HG03342 (cell line): ENCODE measurements around the gene CFD.
"Not testable (repeated sequence)": the region's sequence is repeated elsewhere in the genome, so short reads cannot be mapped to it uniquely, and the experiment has no call there.

ENCODE experiments used
- ATAC-seq: cut with Tn5 transposase; IDR thresholded peaks from one replicate; pipeline ENCODE4 v1.9.1; 2021; ENCODE audit warnings: mild to moderate bottlenecking, moderate library complexity; ENCODE audit not compliant: unreplicated experiment

CFD gene

DNA sequence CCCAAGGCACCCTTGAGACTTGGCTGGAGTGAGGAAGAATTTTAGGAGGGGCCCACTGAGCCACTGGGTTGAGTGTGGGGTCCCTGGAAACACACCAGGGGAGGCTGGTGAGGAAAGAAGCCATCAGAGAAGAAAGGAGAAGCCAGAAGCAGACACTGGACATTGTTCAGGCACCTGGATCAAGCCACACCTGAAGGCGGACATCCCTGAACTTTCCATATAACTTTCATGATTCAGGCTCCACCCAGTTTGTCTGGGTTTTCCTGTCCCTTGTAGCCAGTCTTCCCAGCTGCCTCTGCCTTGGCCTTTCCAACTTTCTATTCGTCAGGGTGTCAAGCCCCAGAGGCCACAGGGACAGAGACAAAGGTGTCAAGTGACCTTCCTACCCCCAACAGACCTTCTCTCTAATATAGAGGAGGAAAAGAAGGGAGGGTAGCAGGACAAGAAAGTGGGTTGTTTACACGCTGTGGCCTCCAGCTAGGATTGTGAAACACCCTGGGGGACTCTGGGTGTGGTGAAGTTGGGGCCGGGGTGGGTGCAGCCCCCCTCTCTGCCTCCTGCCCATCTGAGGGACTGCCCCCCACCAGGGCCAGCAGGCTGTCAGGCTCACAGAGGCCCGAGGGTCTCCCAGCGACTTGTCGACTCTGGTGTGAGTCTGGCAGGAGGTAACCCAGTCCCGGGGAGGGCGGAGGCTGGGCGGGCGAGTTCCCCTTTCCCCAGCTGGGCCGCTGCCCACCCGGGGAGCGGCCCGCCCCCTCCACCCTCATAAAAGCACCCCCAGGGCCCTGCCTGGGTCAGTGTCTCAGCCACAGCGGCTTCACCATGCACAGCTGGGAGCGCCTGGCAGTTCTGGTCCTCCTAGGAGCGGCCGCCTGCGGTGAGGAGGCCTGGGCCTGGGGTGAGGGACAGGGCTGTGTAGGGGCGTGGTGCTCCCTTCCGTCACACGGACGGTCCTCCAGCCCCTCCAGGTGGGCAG is at the start of gene CFD:
Gene CFD (plus strand): TSS at position 797 of the 976 bp plus-strand sequence. CDS start 26 bp downstream, at position 823.
- no peak for ATAC-seq

DNA sequence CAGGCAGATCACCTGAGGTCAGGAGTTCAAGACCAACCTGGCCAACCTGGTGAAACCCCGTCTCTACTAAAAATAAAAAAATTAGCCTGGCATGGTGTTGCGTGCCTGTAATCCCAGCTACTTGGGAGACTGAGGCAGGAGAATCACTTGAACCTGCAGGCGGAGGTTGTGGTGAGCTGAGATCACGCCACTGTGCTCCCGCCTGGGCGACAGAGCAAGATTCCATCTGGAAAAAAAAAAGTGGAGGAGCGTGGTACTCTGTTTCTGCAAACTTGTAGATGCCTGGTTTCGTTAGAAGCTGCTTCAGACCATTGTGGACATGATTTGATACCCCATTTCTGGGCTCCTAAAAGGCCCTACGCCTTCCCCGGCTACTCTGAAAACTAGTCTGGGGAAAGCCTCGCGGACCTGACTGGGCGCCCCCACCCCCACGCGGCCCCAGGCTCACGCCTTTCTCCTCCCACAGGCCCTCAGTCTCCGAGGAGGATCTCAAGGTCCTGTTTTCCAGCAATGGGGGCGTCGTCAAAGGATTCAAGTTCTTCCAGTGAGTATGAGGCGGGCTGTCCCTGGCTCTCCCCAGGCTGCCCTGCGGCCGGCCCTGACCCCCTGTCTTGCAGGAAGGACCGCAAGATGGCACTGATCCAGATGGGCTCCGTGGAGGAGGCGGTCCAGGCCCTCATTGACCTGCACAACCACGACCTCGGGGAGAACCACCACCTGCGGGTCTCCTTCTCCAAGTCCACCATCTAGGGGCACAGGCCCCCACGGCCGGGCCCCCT is 49.2 kb upstream of the CFD start:
- ATAC-seq = no peak

DNA sequence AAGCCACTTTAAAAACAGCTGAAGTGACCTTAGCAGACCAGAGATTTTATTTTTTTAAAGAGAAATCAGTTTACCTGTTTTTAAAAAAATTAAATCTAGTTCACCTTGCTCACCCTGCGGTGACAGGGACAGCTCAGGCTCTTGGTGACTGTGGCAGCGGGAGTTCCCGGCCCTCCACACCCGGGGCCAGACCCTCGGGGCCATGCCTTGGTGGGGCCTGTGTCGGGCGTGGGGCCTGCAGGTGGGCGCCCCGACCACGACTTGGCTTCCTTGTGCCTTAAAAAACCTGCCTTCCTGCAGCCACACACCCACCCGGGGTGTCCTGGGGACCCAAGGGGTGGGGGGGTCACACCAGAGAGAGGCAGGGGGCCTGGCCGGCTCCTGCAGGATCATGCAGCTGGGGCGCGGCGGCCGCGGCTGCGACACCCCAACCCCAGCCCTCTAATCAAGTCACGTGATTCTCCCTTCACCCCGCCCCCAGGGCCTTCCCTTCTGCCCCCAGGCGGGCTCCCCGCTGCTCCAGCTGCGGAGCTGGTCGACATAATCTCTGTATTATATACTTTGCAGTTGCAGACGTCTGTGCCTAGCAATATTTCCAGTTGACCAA is 48.5 kb upstream of the CFD start:
- ATAC-seq = no peak

DNA sequence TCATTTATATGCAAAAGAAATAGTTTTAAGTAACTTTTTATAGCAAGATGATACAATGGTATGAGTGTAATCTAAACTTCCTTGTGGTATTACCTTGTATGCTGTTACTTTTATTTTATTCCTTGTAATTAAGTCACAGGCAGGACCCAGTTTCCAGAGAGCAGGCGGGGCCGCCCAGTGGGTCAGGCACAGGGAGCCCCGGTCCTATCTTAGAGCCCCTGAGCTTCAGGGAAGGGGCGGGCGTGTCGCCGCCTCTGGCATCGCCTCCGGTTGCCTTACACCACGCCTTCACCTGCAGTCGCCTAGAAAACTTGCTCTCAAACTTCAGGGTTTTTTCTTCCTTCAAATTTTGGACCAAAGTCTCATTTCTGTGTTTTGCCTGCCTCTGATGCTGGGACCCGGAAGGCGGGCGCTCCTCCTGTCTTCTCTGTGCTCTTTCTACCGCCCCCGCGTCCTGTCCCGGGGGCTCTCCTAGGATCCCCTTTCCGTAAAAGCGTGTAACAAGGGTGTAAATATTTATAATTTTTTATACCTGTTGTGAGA is 47.9 kb upstream of the CFD start:
- ATAC-seq = no peak

DNA sequence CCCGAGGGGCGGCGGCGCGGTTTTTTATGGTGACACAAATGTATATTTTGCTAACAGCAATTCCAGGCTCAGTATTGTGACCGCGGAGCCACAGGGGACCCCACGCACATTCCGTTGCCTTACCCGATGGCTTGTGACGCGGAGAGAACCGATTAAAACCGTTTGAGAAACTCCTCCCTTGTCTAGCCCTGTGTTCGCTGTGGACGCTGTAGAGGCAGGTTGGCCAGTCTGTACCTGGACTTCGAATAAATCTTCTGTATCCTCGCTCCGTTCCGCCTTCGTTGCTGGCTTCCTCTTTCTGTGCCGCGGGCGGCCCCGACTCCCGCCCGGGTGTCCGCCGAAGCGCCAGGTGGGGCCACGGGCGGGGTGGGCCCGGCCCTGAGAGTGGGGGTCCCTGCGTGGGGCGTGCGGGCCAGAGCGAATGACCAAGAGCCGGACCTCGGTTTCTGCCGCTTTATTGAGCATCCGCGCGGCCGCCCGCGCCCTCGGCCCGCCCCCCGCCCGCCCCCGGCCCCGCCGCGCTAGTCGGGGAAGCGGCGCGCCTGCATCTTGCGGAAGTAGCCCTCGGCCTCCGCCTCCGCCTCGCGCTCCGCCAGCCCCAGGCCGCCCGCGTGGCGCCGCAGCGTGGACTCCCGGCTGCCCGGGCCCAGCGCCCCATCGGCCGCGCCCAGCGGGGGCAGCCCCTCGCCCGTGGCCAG is 47.3 kb upstream of the CFD start:
- no peak for ATAC-seq

DNA sequence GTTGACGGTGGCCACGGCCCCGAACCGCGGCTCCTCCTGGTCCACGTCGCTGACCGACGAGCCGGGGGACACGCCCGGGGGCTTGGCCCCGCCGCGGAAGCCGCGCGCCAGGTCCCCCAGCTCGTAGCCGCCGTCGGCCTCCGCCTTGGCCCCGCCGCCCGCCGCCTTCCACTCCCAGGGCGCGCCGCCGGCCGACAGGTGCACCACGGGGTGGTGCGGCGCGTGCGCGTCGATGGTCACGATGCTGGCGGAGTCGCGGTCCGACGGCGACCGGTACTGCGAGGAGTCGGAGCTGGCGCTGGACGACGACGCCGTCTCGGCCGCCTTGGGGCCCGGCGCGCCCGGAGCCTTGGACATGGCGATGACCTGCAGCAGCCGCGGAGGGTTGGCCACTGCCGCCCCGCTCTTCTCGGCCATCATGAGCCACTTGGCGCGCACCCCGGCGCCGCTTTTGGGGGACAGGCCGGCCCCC is 46.7 kb upstream of the CFD start:
- no peak for ATAC-seq

DNA sequence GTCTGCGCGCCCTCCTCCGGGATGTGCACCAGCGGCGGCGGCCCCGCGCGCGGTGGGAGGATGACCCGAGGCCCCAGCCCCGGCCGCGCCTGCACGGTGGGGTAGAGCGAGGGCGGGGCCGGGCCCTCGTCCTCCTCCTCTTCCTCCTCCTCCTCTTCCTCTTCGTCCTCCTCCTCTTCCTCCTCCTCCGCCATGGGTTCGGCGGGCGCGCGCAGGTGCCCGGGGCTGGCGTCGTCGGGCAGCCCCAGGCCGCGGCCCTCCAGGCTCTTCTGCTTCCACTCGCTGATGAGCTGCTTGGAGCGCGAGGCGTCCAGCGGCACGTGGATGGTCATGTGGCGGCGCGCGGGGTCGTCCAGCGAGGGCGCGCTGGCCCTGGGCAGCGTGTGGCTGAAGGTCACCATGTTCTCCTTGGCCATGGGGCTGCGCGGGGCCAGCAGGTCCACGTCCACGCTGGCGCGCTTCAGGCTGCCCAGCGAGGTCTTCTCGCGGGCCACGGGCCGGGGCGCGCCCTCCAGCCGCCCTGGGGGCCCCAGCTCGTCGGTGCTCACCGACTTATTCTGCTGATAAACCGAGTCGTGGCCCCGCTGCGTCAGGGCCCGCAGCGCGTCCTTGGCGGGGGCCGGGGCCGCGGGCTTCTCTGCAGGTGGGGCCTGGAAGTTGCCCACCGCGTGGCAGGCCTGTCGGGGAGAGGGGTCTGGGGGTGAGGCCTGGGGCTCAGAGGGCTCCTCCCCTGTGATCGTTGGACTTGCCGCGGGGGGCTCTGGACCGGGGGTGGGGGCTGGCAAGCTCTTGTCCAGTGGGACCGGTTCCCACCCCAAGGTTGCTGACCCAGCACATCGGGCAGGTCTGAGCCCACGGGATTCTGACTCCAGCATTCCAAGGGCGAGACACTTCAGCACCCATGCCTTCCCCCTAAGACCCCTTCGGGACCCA is 46.0 kb upstream of the CFD start:
- no peak for ATAC-seq

DNA sequence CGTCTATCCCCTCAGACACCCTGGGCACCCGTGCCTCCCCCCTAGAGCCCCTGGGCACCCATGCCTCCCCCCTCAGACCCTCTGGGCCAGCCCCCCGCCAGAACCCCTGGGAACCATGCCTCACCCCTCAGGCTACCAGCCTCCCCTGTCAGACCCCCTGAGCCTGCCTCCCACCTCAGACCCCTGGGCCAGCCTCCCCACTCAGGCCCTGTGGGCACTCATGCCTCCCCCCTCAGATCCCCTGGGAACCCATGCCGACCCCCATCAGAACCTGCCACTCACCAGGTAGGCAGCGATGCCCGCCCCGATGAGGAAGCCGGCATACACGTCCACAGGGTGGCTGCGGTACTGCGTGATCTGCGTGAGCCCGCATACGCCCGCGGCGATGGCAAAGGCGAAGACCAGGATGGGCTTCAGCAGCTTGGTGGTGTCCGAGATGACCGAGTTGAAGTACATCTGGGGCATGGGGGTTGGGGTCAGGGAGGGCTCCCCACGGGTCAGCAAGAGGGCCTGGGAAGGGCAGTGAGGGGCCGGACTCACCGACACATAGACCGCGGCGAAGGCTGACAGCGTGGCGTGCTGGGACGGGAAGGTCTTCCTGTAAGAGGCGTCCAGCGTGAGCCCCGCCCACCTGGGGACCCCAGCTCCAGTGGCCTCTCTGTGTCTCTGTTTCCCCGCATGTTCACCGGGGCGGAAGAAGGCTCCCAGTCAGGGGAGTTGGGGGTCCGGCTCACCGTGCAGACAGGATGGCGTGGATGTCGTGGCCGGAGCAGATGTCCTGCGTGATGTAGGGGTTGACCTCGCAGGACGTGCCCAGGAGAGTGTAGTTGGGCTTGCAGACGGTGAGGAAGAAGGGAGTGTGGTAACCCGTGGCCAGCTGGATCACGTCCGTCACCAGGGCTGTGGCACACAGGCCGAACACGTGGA is 45.0 kb upstream of the CFD start:
- no peak for ATAC-seq

DNA sequence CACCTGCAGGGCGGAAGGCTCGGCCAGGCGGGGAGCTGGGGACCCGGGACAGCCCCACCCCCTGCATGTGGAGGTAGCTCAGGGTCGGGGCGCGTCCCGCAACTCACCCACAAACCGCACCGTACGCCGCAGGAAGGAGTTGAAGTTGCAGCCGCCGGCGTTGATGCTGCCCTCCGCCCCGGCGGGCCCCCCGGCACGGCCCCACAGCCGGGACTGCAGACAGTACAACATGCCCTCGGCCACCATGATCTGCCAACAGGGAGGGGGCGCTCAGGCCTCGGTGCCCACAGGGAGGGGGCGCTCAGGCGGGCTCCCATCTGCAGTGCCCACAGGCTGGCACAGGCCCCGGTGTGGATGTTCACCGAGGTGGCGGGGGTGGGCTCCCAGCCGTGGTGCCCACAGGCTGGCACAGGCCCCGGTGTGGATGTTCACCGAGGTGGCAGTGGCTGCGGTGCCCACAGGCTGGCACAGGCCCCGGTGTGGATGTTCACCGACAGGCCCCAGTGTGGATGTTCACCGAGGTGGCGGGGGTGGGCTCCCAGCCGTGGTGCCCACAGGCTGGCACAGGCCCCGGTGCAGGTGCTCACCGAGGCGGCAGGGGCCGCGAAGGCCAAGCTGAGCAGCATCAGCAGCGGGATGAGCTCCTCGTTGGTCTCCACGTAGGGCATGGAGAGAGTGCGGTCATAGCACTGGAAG is 44.2 kb upstream of the CFD start:
- no peak for ATAC-seq

DNA sequence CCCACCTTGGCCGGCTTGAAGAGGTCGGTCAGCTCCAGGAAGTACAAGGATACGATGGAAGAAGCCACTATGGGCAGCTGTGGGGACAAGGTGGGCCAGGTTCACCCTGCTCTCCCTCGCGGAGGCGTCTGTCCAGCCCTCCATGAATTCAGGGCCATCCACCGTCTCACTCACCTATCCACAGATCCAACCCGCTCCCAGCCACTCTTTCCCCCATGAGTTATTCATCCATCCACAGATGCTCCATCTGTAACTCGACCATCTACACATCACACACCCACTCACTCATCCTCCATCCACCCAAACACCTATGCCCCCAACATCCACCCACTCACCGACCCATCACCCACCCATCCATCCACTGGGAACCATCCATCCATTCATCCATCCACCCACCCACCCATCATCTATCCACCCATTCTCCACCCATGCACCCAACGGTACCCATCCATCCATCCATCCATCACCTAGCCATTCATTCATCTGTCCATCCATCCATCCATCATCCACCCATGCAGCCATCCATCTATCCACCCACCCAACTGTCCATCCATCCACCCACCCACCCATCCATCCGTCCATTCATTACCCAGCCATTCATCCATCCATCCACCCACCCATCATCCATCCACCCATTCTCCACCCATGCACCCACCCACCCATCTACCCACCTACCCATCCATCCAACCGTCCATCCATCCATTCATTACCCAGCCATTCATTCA is 43.5 kb upstream of the CFD start:
- ATAC-seq = no peak

DNA sequence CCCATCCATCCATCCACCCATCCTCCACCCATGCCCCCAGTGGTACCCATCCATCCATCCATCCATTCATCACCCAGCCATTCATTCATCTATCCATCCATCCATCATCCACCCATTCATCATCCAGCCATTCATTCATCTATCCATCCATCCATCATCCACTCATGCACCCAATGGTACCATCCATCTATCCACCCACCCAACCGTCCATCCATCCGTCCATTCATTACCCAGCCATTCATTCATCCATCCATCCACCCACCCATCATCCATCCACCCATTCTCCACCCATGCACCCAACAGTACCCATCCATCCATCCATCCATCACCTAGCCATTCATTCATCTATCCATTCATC is 43.0 kb upstream of the CFD start:
- no peak for ATAC-seq

DNA sequence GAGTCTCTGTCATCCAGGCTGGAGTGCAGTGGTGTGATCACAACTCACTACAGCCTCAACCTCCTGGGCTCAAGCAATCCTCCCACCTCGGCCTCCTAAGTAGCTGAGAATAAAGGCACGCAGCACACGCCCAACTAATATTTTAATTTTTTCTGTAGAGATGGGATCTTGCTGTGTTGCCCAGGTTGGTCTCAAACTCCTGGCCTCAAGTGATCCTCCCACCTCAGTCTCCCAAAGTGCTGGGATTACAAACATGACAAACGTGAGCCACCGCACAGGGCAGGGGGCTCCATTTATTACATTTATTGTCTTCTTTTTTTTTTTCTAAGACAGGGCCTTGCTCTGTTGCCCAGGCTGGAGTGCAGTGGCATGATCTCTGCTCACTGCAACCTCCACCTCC is 39.3 kb upstream of the CFD start:
- not testable (repeated sequence) for ATAC-seq

DNA sequence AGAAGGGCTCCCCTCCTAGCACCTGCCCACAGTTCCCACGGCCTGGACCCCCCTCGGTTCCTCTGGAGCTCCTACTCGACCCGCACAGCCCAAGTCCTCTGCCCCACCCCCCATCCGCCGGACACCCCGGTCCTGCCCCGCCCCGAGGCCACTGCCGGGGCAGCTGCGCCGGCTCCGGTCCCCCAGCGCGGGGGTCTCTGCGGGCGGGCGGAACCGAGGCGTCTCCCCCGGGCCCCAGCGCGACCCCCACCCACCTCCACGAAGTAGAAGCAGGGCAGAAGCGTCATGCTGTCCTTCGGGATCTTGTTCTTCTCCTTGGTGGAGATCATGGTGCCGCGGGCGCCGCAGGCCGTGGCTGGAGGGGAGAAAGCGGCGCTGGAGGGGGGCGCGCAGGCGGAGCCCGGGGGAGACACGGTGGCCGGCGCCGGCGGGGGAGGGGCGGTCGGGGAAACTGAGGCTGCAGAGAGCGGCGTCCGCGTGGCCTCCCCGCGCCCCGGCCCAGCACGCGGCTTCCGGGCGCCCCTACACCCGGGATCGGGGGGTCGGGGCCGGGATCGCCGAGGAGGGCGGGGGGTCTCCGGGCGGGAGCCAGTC is 38.1 kb upstream of the CFD start:
- ATAC-seq = no peak

DNA sequence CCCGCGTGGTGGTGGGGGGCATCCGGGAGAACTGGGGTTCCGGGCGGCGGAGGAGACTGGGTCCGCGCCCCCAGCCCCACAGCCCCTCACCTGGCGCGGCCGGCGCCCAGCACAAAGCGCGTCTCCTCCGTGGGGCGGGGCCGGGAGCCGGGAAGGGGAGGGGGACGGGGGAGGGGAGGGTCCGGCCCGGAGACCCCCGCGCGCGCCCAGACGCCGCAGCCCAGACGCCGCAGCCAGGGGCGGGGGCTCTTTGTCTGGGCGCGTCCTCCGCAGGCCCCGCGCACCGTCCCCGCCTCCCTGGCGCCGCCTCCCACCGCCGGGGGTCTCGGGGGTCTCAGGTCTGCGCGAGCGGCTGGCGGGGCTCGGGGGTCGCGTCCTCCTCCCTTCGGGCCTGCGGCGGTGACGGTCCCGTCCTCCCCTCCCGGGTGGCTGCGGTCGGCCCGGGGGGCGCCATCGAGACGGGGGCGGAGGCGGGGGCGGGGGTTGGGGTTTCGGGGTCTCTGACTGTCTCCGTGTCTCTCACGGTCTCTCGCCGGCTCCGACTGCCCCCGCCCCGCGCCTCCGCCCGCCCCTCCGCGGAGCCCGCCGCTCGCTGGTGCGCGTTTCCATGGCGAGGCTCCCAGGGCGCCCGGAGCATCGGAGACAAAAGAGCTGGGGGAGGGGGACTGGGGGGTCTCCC is 37.5 kb upstream of the CFD start, which contains the start of gene PLPPR3:
Gene PLPPR3 (minus strand): TSS at position 131 of the 679 bp plus-strand sequence. CDS start 396 bp downstream, outside the sequence.
- no peak for ATAC-seq

DNA sequence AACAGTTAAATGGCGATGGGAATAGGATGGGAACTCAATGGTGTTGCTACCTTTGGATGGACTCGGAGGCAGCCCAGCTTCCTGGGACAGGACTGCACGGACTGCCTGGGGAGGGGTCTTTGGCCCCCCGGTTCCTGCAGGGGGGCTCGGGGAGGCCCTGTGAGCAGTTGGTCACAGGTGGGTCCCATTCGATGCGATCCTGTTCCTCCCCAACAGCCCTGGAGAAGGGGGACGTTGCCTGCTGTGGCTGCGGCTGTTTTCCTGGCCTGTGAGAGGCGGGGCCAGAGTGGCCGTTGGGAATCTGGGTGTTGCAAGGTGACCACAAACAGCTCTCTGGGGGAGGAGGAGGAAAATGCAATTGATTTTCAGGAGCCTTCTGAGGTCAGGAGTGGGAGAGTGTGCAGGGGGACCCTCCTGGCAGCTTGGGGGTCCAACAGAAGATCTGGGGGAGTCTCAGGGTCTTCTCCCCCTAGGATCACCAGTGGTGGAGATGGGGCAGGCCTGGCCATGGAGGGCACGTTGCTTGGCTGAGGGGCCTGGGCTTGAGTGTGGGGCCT is 35.8 kb upstream of the CFD start:
- no peak for ATAC-seq

DNA sequence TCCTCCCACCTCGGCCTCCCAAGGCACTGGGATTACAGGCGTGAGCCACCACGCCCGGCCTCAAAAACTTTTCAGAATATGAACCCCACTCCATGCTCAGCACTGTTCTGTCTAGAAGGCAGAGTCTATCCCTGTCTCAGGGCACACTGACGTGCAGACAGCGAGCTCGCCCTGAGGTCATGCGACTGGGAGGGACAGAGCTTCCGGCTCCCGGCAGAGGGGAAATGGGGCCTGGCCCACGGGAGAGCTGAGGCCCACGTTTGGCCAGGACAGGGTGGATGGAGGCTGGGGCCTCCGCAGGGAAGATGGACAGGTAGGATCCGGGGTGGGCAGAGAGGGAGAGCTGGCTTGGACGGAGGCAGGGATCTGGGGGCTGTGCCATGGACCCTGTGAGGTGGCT is 34.6 kb upstream of the CFD start:
- ATAC-seq = no peak
